ENCODE data around the gene BOD1L2.

Gene BOD1L2

GRCh38 chr18:57113799-57114420, 33.0 kb upstream of the BOD1L2 start:
- Histone ChIP-seq H3K4me3 (ENCODE audit: low read depth, low read length, poor library complexity, severe bottlenecking) (no peak overlapping the region), H3K9me3 (ENCODE audit: low read length) (no peaks in the 10 kb centered on the region), H3K36me3 (ENCODE audit: insufficient read depth, low read length) (no peaks in the 10 kb centered on the region), H2AFZ (ENCODE audit: low read length) (no peak overlapping the region), H3F3A (ENCODE audit: insufficient read depth, low read length) (no peaks in the 10 kb centered on the region), H3K79me2 (ENCODE audit: insufficient read depth, low read length) (no peaks in the 10 kb centered on the region), H3K4me2 (ENCODE audit: low read length) (no peak overlapping the region), H3K4me1 (ENCODE audit: insufficient read depth, low read length, severe bottlenecking) (no peaks in the 10 kb centered on the region), H3K9ac (ENCODE audit: low read length) (no peak overlapping the region), H3K27me3 (ENCODE audit: insufficient read depth, low read length) (no peaks in the 10 kb centered on the region), H4K20me1 (ENCODE audit: insufficient read depth, low read length) (no peaks in the 10 kb centered on the region), H3K9me2 (ENCODE audit: low read depth, low read length) (no peaks in the 10 kb centered on the region), H3K27ac (ENCODE audit: low read depth, low read length, poor library complexity, severe bottlenecking) (no peak overlapping the region)
- TF ChIP-seq, protein P1, sequence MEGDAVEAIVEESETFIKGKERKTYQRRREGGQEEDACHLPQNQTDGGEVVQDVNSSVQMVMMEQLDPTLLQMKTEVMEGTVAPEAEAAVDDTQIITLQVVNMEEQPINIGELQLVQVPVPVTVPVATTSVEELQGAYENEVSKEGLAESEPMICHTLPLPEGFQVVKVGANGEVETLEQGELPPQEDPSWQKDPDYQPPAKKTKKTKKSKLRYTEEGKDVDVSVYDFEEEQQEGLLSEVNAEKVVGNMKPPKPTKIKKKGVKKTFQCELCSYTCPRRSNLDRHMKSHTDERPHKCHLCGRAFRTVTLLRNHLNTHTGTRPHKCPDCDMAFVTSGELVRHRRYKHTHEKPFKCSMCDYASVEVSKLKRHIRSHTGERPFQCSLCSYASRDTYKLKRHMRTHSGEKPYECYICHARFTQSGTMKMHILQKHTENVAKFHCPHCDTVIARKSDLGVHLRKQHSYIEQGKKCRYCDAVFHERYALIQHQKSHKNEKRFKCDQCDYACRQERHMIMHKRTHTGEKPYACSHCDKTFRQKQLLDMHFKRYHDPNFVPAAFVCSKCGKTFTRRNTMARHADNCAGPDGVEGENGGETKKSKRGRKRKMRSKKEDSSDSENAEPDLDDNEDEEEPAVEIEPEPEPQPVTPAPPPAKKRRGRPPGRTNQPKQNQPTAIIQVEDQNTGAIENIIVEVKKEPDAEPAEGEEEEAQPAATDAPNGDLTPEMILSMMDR (IDR thresholded peaks at IDR 0.05; ENCODE audit: low read length), result no peak
- no peak for TF ChIP-seq EZH2 (IDR thresholded peaks at IDR 0.05; ENCODE audit: borderline replicate concordance, low read length)

DNA sequence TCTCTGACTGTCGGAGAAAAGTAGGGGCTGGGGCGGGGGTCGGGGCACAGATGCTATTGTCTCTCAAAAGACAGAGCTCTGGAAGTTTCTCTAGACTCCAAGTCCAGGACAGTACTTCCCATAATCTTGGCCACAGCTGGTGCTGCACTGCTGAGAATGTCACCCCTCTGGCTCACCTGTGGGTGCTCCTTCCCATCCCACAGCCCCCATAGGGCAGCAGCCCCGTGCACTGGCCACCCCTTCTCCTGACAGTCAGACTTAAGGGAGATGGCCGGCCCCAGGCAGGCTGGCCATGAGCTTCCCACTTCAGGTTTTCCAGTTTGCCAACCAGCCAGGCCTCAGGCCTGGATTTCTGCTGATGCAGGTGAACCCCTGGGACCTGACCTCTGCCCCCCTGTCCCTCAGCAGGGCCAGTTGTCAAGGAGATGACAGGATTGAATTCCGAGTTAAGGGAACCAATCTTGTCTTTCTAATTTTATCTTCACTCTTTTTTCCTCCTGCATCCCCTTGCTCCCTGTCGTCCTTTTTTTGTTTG, 30.2 kb upstream of the BOD1L2 start:
- Histone ChIP-seq H3K79me2 (ENCODE audit: insufficient read depth, low read length) (no peaks in the 10 kb centered on the region), H2AFZ (ENCODE audit: low read length) (no peak overlapping the region), H3K4me3 (ENCODE audit: low read depth, low read length, poor library complexity, severe bottlenecking) (no peak overlapping the region), H3K9ac (ENCODE audit: low read length) (no peak overlapping the region), H3K27ac (ENCODE audit: low read depth, low read length, poor library complexity, severe bottlenecking) (no peak overlapping the region), H3K9me3 (ENCODE audit: low read length) (no peaks in the 10 kb centered on the region), H3K27me3 (ENCODE audit: insufficient read depth, low read length) (no peaks in the 10 kb centered on the region), H3K4me2 (ENCODE audit: low read length) (no peak overlapping the region), H3K4me1 (ENCODE audit: insufficient read depth, low read length, severe bottlenecking) (no peaks in the 10 kb centered on the region), H3K36me3 (ENCODE audit: insufficient read depth, low read length) (no peaks in the 10 kb centered on the region), H3F3A (ENCODE audit: insufficient read depth, low read length) (no peaks in the 10 kb centered on the region), H4K20me1 (ENCODE audit: insufficient read depth, low read length) (no peaks in the 10 kb centered on the region), H3K9me2 (ENCODE audit: low read depth, low read length) (no peaks in the 10 kb centered on the region)
- TF ChIP-seq, protein P1 (IDR thresholded peaks at IDR 0.05; ENCODE audit: low read length), result no peak
- TF ChIP-seq EZH2 (IDR thresholded peaks at IDR 0.05; ENCODE audit: borderline replicate concordance, low read length), result no peak

DNA sequence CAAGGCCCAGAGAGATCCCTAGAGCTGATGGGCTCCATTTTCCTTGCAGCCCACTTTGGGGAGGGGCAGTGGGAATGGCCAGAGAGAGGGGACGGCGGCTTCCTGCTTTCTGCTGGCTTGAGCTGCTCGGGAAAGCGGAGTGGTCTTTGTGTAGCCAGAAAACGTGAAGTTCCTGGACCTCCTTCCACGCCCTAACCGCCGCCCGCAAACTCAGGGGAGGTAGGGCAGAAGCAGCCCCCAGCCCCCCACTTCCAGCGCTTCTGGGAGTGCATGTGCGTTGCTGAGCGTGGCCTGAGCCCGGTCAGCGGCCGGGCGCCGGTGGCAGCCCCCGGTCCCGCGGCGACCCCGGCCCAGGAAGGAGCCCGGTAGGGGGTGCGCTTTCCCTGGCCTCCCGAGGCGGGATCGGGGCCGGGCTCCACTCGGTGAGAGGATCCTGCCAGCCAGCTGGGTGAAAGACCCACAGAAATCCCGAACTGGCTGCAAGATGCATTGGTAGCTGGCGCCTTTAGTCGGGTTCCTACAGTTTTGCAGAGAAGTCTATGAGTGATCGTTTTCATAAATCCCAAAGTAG, 25.3 kb upstream of the BOD1L2 start:
- TF ChIP-seq EZH2 (IDR thresholded peaks at IDR 0.05; ENCODE audit: borderline replicate concordance, low read length), result no peak
- TF ChIP-seq, protein P1 (IDR thresholded peaks at IDR 0.05; ENCODE audit: low read length), result no peak

More for the DNA sequence above, 25.3 kb upstream of the BOD1L2 start:
- H3F3A ChIP-seq (ENCODE audit: insufficient read depth, low read length), result no peaks in the 10 kb centered on the region
- no peaks in the 10 kb centered on the region for H3K27me3 ChIP-seq (ENCODE audit: insufficient read depth, low read length)
- no peaks in the 10 kb centered on the region for H3K36me3 ChIP-seq (ENCODE audit: insufficient read depth, low read length)
- H3K79me2 ChIP-seq (ENCODE audit: insufficient read depth, low read length), result no peaks in the 10 kb centered on the region
- H3K4me2 ChIP-seq (ENCODE audit: low read length), result no peak overlapping the region
- no peaks in the 10 kb centered on the region for H4K20me1 ChIP-seq (ENCODE audit: insufficient read depth, low read length)
- H3K9me3 ChIP-seq (ENCODE audit: low read length), result no peaks in the 10 kb centered on the region
- no peaks in the 10 kb centered on the region for H3K4me1 ChIP-seq (ENCODE audit: insufficient read depth, low read length, severe bottlenecking)
- no peaks in the 10 kb centered on the region for H3K9me2 ChIP-seq (ENCODE audit: low read depth, low read length)
- H3K9ac ChIP-seq (ENCODE audit: low read length), result no peak overlapping the region
- H2AFZ ChIP-seq (ENCODE audit: low read length), result no peak overlapping the region
- H3K27ac ChIP-seq (ENCODE audit: low read depth, low read length, poor library complexity, severe bottlenecking), result no peak overlapping the region
- no peak overlapping the region for H3K4me3 ChIP-seq (ENCODE audit: low read depth, low read length, poor library complexity, severe bottlenecking)

Data from OCI-LY1 (cell line).